Stimulated activated CD8-positive, alpha-beta memory T cell treated with anti-CD3 and anti-CD28 coated beads, Interleukin-15, amount 100 ng/mL, for 4 hours (primary cell): ENCODE data around the gene EGFL8.

Experiments used
- DNase-seq, 2 donors: peaks; one replicate each; pipeline ENCODE4 v3.0.0-alpha.2; 2020; ENCODE audit warnings: low read depth in 2 of 2

EGFL8 gene

DNA sequence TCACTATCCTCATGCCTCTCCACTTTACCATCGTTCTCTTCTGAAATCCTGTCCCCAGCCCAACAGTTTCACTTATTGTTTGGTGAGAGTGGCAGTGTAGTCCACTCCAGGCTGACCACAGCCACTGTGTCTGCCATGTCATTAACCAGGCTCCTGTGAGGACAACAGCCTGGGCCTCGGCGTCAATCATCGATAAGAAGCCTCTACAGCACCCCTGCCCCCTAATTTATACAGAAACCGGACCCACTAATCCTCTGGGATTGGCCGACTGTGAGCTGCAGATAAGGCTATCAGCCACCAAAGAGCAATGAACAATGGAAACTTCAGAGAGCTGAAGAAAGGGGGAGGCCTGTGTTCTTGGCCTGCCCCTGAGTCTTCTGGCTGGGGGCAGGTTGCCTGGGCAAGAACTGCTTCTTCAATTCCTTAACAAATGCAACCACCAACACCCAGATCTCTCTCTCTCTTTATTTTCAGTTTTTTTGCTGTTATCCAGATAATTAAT is 3.4 kb downstream of the EGFL8 start:
- DNase-seq: no peak

DNA sequence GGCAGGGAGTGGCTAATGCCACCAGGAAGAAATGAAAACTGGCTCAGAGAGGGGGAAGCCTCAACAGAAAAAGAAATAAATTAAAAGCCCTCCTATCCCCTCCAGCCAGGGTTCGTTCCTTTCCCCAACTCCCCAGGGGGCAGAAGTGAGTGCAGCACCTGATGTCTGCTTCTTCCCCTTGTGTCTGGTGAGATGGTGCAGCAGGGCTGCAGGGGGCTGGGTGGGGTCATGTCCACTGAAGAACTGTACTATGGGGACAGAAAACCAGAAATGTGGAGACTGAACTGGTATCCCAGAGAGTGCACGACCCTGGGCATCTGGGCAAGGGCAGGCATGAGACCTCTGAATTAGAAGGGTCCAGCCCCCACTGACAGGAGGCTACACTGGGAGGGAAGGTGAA is 4.0 kb downstream of the EGFL8 start:
- no peak for DNase-seq

DNA sequence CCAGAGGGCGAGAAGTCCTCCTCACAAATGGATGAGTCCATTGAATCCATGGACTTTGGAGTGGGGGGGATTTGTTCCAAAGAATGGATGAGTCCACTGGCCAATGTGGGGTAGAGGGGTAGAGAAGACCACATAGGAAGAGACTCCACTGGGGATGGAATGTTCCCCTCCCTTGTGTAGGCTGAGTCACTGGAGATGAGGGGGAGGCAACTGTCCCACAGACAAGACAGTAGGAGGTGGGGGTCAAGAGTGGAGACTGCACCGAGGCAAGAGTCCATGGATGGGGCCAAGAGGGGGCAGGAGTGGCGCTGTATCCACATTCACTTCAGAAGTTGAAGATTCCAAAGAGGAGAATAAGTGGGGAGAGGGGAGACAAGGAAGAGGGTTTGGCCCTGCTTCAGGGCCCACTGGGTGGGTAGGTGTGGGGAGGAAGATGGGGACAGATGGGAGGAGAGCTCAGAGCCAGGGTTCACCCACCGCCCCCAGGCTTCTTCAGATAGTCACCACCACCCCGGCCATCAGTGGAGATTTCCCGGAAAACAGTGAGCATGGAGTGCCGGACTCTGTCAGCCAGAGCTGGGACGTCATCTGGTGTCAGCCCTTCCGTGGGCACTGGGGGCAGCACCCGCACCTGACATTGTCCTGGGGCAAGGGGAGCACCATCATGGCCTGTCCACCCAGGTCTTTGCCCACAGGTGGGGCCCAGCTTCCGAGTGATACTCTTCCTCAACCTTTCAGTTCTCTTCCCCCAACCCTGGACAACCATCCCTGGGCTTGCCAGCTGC is 4.6 kb downstream of the EGFL8 start:
- DNase-seq: no peak

GRCh38 chr6:32170294-32170693 is 5.9 kb downstream of the EGFL8 start:
- no peak for DNase-seq

GRCh38 chr6:32171234-32171633 is 6.8 kb downstream of the EGFL8 start:
- no peak for DNase-seq

- no peak for DNase-seq
Observed at GRCh38 chr6:32173051-32173727, 8.8 kb downstream of the EGFL8 start.

DNA sequence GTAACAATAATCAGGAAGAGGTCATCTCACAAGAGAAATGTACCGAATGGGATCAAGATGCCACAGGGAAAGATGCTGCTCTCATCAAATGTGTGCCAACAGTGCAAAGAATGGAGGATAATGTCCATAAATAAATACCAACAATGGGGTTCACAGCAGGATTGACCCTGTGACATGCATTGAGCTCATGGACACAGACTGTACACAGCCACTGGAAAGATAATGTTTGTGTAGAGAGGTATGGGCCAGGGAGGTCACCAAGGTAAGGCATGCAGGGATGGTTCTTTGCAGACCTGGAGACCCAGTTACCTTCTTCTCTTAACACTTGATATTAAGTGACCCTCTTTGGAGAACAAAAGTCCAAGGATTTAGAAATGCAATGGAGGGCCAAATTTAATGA is 10.0 kb downstream of the EGFL8 start:
- DNase-seq: no peak

GRCh38 chr6:32175322-32175710 is 10.9 kb downstream of the EGFL8 start:
- no peak for DNase-seq

DNA sequence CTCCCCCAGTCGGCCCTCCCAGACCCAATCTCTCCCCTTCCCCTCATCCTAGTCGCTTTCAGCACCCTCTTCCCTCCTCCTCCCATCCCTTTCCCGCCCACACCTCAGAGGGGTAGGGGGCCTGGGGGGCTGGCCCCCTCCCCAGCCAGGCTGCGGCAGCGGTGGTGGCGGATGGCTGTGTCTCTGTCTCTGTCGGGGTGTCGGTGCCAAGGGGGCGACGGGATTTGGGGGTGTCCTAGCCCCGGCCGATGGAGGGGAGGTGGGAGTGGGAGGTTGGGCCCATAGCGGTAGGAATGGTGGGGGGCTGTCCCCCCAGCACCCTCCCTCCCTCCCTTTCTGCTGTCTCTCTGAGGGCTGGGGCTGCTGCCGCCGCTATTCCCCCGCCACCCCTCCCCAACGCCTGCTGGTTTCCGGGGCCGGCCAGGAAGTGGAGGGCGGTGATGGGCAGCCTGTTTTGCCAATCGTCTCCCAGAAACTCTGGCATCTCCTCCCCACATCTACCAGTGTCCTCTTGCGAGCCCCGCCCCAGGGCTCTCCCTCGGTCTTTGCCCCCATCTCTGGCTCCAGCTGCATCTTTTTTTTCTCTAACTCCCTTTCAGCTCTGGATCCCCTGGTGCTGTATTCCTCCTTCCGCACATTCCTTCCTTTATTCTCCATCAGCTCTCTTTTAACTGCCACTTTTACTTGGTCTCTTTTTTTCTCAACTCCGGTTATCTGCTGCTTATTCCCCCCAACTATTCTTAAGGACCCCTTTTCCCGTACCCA is 11.5 kb downstream of the EGFL8 start, which contains the start of gene AGPAT1:
Gene AGPAT1 (minus strand): TSS at position 374 of the 765 bp plus-strand sequence. CDS start 4,588 bp downstream, outside the sequence.
- peak; percentile 94 to 96 for DNase-seq

- no peak for DNase-seq
Observed at GRCh38 chr6:32176476-32177182, 12.2 kb downstream of the EGFL8 start.

DNA sequence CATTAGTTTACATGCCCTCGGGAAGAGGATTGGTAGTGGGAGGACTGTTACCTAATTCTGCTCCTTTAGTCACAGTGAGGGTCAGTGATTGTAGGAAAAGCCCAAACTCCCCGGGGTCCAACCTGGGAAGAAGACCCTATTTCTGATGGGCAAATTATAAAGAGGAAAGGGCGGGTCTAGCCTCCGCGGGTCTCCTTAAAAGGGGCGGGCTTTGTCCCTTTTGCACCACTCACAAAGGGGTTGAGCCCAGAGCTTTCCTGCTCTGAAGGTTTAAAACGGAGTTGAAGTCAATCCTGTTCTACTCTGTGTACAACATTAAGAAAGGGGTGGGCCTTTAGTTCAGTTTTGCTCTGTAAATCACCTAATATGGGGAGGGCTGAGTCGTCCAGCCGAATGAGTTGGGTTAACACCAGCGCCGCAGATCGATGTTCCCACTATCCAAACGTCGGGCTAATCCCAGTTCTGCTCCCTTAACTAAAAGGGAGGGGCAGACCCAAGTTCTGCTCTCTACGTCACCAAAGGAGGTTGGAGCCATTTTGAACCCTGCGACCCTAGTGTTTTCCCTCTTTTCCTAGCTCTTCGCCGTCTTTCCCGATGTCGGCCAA is 12.9 kb downstream of the EGFL8 start:
- no peak for DNase-seq

GRCh38 chr6:32177788-32178546 is 13.6 kb downstream of the EGFL8 start, which contains the start of gene RNF5:
RNF5 (plus strand) TSS chr6:32178405; CDS start chr6:32178512, 107 bp downstream.
- DNase-seq: peak; percentile 78 to 91

DNA sequence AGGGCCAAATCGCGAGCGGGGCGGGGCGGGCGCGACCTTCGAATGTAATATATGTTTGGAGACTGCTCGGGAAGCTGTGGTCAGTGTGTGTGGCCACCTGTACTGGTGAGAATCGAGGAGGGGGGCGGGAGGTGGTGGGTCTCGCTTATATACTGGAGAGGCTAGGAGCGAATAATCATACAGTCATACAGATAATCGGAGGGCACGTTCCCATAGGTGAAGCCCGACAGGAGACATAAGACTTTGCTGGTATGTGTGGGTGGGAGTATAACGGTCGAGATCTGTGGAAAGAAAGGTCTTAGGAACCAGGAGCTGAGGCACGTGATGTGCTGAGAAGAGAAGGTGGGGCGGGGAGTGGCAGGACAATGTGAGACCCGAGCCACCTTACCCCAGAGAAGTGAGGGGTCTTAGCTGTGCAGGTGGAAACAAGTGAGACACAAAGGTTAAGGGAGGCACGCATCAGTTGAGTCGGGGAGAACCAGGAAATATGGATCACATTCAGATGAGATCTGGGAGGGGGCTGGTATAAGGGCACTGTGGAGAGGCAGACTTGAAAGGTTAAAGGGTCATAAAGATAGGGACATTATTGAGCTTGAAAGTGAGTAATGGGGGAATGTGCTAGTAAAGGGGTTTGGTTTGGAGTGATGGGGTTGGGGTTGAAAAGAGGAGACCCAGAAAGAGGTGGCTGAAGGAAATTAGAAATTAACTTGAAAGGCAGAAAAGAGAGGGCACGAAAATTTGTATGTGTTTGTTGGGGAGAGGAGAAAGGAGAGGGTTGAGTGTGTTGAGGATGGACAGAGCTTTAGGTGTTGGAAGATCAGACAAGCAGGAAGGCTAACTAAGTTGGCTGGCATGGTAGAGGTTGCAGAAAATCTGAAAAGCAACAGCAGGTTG is 14.4 kb downstream of the EGFL8 start:
- no peak for DNase-seq

DNA sequence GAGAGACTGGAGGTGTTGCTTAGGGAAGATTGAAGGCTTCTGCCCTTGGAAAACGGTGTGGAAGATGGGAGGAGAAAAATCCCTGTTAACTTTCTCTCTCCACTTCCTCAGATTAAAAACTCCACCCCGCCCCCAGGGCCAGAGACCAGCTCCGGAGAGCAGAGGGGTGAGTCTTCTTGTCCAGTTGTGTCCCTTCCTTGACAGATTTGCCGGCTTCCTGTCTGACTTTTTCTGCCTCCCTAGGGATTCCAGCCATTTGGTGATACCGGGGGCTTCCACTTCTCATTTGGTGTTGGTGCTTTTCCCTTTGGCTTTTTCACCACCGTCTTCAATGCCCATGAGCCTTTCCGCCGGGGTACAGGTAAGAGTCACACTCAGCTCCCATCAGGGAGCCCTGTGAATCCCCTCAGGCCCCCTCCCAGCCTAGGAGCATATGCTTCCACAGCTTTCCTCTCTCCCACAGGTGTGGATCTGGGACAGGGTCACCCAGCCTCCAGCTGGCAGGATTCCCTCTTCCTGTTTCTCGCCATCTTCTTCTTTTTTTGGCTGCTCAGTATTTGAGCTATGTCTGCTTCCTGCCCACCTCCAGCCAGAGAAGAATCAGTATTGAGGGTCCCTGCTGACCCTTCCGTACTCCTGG is 15.5 kb downstream of the EGFL8 start:
- DNase-seq: no peak

DNA sequence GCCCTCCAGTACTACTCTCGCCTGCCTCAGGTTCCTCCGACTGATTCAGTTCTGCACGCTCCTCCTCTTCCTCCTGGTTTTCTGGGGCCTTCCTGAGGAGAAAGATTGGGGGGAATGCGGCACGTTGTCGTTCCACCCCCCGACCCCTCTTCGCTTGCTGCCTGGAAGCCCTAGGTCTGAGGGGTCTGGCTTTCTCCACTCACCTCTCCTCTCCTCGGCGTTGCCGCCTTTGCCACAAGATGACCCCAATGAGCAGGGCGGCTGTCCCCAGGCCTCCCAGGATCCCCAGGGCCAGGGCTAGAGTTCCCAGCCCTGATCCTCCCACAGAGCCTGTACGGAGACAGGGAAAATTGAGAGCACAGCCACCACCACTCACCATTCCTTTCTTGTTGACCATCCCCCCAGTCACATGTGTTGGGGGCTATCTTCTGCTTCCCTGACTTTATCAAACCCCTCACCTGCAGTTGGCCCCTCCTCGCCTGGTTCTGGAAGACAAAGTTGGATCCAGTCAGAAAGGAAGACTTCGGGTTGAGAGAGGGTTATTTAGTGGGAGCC is 16.8 kb downstream of the EGFL8 start:
- DNase-seq: no peak

- DNase-seq: no peak
Observed at GRCh38 chr6:32181915-32182529, 17.6 kb downstream of the EGFL8 start.

- no peak for DNase-seq
Observed at GRCh38 chr6:32182555-32182981, 18.2 kb downstream of the EGFL8 start.

DNA sequence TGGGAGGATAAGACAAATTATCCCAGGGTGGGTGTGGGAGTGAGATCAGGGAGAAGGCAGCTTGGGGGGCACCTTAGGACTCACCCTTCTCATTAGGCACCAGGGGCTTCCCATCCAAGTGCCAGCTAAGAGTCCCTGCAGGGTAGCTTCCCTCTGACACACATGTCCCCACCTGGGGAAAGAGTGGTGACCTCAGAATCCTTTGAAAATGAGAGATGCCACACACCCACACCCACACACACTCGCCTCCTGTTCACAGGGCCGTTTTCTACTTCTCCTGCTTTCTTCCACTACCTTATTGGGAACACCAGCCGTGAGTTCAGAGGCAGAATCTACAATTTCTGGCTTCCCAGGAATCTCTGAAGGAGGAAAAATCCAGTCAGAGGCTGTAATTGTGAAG is 18.6 kb downstream of the EGFL8 start:
- no peak for DNase-seq
